Activated naive CD4-positive, alpha-beta T cell (primary cell): ENCODE results near the gene RPL36AL.
"Not testable (repeated sequence)": the region's sequence is repeated elsewhere in the genome, so short reads cannot be mapped to it uniquely, and the experiment has no call there.

Experiments
- DNase-seq, 4 experiments: peaks; one replicate each; lab custom pipeline; 2025; lab: John Stamatoyannopoulos, UW

RPL36AL gene

DNA sequence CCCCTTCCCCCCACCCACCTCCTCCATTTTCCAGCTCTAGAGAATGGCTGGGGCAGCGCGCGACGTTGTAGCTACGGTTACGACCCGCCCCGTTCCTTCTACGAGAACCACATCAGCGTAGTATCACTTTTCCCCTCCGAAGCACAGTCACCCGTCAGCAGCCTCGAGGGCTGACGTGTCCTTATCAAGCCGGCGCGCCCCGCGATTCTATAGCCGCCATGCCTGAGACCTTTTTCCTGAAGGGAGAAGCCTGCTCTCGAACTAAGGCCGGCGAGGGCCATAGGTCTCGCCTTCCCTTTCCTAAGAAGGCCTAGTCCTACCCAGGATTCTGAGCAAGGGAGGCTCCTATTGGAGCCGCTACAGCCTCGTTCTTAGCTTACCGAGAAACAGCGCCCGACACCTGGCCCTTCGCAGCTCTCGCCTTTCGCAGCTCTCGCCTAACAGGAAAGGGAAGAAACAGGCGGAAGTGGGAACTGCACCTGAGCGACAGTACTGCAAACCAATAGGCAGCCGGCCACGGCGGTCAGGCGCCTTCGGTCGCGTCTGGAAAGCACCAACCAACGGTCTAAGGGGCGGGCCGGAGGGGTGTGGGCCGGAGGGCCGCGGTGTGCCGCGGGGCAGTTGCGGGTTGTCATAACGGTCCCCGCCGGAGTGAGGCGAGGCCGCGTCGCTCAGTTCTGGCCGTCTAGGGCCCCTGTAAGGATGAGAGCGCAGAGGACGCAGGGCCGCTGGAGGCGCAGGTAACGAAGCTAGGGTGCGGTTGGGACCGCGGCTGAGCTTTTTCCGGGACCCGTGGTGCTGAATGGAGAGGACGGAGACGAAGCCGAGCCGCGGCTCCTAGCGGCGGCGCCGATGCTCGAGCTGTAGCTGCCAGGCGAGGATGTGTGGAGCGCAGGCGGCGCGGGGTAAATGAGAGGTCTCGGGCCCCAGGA lies at the start of gene RPL36AL, which contains the start of gene MGAT2:
TSS of gene RPL36AL (minus strand) at position 445 of the 932 bp plus-strand sequence. CDS start 1,522 bp downstream, outside the sequence.
TSS of gene MGAT2 (plus strand) at position 618 of the 932 bp plus-strand sequence. CDS start 470 bp downstream, outside the sequence.
- DNase-seq = peak; percentile 82 to 90 (median 90)

DNA sequence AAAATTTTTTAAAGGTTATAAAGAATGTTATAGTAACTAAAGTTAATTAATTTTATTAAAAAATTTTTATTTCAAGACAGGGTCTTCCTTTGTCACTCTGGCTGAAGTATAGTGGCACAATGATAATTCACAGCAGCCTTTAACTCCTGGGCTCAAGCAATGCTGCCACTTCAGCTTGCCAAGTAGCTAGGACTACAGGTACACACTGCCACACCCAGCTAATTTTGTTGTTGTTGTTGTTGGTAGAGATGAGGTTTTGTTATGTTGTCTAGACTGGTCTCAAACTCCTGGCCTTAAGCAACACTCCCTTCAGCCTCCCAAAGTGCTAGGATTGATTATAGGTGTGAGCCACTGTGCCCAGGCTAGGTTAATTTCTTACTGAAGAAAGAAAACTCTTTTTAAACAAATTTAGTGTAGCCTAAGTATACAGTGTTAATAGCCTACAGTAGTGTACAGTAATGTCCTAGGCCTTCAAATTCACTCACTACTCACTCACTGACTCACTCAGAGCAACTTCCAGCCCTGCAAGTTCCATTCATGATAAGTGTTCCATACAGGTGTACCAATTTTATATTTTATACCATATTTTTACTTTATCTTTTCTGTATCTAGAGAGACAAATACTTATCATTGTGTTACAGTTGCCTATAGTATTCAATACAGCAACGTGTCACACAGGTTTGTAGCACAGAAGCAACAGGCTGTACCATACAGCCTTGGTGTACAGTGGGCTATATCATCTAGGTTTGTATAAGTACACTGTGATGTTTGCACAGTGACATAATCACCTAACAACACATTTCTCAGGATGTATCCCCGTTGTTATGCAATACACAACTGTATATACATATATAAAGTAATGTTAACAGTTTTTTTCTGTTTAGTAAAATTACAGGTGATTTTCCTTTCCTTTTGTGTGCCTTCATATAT lies 39.4 kb upstream of the RPL36AL start:
- DNase-seq = no peak

DNA sequence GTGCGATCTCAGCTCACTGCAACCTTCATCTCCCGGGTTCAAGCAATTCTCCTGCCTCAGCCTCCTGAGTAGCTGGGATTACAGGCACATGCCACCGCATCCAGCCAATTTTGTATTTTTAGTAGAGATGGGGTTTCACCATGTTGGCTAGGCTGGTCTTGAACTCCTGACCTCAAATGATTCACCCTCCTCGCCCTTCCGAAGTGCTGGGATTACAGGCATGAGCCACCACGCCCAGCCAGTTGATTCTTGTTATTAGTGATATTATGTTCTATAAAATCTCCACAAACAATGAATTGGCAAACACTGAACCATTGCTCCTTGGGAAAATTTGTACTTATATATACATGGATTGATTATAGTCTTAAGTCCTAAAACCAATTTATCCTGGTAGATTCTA lies 37.1 kb upstream of the RPL36AL start:
- DNase-seq = not testable (repeated sequence)

DNA sequence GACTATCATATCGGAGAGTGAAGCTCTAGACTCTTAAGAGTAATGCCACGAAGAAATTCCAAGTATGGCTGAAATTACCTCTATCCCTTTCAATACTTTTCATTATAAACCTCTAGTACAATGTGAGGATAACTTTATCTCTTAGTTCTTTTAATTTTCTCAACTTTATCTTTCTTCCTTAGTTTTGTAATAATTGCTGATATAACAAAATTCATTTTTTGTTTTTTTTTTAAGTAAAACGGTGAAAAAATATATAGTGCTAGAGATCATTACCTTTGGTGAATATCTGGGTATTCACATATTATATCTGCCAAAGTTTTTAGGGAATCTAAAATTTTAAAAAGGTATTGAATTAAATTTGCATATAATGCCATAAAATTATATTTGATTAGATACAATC lies 34.1 kb upstream of the RPL36AL start:
- DNase-seq = no peak

DNA sequence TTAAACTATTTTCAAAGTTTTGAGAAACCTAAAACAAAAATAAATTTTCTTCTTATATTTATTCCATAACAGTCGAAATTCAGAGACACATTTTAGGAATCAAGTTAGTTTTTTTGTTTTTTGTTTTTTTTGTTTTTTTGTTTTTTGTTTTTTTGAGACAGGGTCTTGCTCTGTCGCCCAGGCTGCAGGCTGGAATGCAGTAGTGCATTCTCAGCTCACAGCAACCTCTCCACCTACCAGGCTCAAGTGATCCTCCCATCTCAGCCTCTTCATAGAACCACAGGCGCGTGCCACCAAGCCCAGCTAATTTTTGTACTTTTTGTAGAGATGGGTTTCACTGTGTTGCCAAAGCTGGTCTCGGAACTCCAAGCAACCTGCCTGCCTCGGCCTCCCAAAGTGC lies 33.1 kb upstream of the RPL36AL start:
- no peak for DNase-seq

DNA sequence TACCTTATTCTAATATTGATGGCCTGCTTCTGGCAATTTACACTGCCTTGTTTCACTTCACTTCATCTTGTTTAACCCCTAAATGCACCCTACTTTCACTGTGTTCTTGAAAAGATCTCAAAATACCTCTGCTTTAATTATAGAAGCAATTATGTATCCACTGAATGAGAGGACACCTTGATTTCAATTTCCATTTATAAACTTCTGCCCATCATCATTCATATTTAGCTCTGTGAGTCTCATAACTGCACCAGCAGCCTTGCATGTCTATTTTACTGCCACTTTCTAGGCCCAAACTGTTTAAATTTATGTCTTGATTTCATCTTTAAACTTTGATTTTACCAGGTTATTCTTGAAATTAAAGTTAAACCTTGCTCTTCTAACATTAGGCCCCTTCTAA lies 21.7 kb upstream of the RPL36AL start:
- DNase-seq = no peak

DNA sequence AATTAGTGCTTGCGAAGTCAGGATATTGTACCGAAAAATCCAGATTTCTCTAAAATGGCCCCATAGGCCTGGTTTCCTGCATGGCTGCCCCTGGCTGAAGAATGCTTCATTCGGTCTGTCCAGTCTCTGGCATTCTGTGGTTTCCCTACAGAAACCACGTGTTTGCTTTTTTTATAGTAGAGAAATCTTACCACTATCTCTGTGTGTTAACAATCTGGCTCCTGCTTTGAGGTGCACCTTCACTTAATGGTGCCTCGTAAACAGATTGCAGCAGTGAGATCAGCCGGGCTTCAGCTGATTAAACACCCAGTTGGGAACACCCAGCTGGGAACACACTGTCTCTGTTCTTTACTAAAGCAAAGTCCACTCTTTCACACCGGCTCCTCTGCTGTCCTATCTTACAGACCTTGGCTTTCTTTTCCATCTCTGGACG lies 21.3 kb upstream of the RPL36AL start:
- no peak for DNase-seq

DNA sequence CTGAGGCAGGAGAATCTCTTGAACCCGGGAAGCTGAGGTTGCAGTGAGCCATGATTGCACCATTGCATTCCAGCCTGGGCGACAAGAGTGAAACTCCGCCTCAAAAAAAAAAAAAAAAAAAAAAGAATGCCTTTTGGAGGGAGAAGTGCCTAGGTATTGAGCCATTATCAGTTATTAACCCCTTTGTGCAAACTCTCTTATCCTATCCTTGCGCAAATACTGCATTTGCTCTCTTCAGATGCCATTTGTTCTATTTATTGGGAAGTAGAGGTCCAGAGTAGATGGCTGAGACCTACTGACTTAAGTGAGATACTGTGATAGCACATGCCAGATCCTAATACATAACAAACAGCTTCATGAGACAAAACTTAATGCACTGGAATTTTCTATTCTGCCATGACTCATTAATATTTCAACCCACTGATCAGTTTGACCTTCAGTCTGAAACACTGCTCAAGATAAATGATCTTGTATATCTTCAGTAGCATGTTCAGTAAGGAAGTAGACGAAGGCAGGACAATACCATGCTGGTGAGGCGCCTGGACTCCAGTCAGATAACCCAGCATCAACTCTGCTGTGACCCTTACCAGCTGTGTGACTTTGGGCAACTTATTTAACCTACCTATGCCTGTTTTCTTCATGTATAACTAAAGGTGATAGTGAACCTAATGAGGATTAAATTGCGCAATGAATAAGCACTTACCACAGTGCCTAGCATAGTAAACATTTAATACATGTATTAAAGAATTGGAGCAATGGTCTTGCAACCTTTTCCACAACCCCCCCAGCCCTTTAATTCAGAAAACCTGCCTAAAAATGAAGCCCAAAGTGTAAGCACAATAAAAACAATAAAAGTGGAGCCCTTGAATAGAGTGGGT lies 20.4 kb upstream of the RPL36AL start:
- no peak for DNase-seq

DNA sequence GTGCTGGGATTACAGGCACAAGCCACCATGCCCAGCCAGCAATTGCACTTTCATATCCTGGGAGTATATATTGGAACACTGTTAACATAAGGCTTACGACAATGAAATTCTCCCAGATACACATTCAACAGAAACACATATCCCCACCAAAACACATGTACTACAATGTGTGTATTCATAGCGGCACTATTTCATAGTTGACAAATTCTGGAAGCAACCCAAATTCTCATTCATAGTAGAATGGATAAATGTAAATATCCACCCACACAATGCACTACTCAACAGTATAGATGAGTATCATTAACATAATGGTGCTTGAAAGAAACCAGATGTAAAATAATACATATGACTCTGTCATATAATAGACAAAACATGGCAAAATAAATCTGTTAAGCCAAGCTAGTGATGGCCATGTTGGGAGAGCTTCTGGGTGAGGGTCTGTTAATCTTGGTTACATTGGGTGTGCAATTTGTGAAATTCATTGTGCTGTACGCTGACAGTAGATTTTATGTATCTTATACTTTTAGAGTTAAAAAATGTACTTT lies 17.2 kb upstream of the RPL36AL start:
- DNase-seq = no peak

DNA sequence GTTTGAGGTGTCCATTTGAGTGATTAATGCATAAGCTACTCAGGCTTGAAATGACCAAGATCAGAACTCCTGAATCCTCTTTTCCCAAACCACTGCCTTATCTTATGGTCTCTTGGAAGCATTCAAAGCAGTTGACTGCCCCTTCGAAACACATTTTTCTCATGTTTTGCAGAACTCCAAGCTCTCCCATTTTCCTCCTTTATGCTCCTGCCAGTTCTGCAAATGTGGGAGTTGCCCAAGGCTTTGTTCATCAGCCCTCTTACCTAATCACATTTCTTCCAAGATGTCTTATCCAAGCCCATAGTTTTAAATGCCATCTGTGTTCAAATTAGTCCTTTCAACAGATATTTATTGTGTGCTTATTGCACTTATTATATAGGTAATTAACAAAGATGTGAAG lies 16.4 kb upstream of the RPL36AL start:
- DNase-seq = no peak

DNA sequence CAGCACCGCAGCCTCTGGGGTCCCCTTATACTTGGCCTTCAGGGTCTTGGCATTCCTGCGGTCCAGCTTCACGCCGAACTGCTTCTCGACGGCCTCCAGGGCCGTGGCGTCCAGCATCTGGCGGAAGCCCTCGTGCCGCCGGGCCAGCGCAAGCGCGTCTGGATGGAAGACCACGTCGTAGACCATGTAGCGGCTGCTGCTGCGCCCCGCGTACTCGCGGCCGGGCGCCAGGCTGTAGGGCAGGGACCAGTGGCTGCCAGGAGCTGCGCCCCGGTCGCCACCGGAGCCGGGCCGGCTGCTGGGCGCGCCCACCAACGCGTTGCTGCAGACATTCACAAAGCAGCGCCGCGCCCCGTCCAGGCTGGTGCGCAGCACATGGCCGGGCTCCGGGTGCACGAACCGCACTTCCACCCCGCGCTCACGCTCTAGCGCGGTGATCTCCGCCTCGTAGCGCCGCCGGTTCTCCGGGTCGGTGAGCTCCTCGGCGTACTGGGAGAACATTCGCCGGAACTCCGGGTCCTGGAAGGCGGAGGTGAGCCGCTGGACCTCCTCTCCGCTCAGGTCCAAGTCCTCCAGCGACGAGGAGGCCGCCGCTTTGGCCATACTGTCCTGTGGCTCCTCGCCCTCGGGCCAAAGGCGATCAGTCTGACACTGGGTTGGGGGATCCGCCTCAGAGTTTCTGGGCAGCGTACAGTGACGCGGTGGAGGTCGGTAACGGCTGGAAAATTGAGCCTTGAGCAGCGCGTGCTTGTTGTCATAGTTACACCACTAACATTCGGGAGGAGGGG lies 14.3 kb upstream of the RPL36AL start, which contains the start of gene DNAAF2:
TSS of gene DNAAF2 (minus strand) at position 698 of the 788 bp plus-strand sequence. CDS start at position 603, 95 bp downstream.
- DNase-seq = peak; percentile 17 to 57 (median 46)

DNA sequence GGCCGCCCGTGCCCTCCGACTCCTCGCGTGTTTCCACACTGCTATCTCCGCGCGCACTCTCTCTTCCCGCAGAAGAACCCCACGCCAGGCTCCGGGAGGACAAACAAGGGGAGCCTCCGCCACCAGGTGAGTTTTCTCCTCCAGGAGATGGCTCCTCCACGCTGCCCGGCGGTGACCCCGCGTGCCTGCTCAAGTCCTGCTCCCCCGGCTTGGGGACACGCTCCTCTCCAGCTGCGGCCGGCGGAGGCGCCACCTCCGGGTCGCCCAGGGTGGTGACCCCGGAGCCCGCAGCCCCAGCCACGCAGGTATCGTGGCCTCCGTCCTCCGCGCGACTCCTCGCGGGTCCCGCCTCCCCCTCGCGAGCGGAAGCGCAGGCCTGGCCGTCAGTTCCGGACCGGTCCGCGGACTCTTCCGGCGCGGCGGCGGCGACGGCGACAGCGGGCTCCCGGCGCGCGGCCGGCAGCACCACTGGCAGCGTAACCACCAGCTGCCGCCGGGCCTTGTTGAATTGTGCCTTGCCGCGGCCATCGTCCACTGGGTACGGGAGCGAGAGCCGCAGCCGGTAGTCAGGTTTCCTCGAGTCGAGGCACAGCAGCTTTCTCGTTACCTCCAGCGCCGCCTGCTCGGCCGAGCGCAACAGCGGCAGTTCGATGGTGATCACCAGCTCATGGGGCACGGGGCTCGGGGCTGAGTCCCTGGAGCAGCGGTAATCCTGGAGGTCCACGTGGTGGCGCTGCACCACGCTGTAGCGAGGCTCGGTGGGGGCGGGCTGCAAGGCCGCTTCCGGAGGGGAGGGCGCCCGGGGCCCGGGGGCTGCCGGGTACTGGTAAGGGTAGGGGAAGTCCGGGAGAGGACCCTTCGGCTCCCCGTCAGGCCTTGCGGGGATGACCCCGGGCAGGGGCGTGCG lies 13.5 kb upstream of the RPL36AL start:
- DNase-seq = peak; percentile 87 to 93 (median 91)

DNA sequence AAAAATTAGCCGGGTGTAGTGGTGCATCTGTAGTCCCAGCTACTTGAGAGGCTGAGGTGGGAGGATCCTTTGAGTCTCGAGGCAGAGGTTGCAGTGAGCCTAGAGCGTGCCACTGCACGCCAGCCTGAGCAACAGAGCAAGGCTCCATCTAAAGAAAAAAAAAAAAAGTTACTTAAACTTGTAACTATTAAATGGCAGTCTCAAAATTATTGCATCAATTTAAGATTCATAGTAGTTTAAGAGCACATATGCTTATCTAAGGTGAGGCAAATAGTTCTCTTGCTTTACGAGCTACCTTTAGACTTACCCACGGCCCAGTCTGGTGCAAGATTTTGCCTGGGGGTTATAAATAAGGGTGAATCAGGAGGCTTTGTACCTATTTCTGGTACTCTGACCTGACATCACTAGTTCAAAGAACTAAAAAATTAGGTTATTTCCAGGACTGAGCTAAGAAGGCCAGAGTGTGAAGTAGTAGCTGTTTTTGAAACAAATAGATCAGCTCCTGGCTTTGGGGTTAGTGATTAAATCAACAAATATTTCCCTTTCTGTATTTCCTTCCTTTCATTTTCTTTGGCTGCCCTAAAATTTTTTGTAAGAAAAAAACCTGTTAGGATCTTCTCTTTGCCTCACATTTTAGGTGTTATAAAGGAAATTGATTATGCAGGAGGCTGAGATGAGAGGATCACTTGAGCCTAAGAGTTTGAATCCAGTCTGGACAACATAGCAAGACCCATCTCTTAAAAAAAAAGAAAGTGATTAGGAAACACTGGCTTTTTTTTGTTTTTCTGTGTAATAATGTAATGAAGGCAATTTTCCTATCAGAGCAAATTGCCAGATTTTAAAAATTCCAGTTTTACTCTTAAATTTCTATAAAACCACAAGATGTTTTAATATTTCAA lies 3.8 kb upstream of the RPL36AL start:
- DNase-seq = no peak

DNA sequence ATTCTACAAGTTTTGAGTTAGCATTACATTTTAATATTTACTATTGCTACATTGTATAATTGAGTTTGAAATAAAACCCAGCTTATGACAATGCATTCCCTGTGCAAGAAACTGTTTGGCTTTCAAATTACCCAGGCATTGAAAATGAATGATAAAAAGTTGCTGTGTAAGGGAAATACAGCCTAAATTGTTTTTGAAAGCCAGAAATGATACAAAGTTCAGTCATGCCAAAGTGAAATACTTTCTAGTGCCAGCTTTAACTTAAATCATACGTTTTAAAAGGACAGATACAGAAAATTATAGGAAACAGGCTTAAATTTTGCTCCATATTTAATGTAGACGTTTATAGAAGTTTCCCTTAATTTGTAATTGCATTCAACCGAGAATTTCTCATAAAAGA lies 3.0 kb upstream of the RPL36AL start:
- DNase-seq = no peak

DNA sequence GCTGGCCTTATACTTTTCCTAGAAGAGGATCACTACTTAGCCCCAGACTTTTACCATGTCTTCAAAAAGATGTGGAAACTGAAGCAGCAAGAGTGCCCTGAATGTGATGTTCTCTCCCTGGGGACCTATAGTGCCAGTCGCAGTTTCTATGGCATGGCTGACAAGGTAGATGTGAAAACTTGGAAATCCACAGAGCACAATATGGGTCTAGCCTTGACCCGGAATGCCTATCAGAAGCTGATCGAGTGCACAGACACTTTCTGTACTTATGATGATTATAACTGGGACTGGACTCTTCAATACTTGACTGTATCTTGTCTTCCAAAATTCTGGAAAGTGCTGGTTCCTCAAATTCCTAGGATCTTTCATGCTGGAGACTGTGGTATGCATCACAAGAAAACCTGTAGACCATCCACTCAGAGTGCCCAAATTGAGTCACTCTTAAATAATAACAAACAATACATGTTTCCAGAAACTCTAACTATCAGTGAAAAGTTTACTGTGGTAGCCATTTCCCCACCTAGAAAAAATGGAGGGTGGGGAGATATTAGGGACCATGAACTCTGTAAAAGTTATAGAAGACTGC lies 1.7 kb upstream of the RPL36AL start:
- no peak for DNase-seq

DNA sequence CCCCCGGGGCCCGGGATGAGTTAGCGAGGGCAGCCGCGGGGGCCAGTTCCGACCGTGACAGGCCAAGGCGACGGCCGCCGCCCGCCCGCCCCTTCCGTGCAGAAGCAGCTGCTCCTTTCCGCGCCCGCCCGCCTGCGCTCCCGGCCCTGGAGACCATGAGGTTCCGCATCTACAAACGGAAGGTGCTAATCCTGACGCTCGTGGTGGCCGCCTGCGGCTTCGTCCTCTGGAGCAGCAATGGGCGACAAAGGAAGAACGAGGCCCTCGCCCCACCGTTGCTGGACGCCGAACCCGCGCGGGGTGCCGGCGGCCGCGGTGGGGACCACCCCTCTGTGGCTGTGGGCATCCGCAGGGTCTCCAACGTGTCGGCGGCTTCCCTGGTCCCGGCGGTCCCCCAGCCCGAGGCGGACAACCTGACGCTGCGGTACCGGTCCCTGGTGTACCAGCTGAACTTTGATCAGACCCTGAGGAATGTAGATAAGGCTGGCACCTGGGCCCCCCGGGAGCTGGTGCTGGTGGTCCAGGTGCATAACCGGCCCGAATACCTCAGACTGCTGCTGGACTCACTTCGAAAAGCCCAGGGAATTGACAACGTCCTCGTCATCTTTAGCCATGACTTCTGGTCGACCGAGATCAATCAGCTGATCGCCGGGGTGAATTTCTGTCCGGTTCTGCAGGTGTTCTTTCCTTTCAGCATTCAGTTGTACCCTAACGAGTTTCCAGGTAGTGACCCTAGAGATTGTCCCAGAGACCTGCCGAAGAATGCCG lies 872 bp upstream of the RPL36AL start:
- DNase-seq = peak in 1 of 4 experiments; percentile 59

DNA sequence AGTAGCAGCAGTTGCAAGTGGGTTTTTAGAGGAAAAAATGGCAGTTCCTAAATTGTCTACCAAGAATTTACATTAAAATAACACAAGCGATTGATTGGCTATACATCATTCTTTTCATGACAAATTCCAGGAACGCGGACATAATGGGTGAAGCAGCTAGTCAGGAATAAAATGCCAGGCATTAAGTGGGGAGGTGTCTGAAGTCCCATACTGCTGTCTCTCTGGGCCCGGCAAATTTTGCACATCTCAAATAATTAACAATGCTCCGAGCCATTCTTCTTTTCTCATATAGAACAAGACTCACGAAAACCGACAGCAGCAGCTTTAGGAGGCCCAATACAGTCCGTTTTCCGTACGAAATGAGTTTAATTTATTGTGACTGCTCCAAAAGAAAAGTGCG lies 696 bp downstream of the RPL36AL start:
- DNase-seq = no peak
